Mesendoderm (in vitro differentiated cells): ENCODE measurements around the gene SAMD11.

Experiments
- DNase-seq: peaks from one replicate; pipeline ENCODE4 v3.0.0; 2013
- H2AK5ac ChIP-seq: 2 replicates; pipeline ENCODE4 v1.6.1; 2013; ENCODE audit warnings: low read length, inconsistent platforms
- H2BK120ac ChIP-seq: 2 replicates; pipeline ENCODE4 v1.6.1; 2013; ENCODE audit warnings: low read depth, mild to moderate bottlenecking, low read length, moderate library complexity, mixed read lengths
- H2BK15ac ChIP-seq: replicated peaks from 2 replicates; pipeline ENCODE4 v1.6.1; 2013; ENCODE audit warnings: low read depth, mild to moderate bottlenecking, moderate library complexity
- H2BK5ac ChIP-seq: 2 replicates; pipeline ENCODE4 v1.6.1; 2013; ENCODE audit warnings: low read length, inconsistent platforms
- H3K18ac ChIP-seq: 2 replicates; pipeline ENCODE4 v1.6.1; 2013; ENCODE audit warnings: mild to moderate bottlenecking, low read length, mixed read lengths
- H3K23ac ChIP-seq: one replicate; pipeline ENCODE4 v1.6.1; 2013; ENCODE audit warnings: low read length
- H3K27ac ChIP-seq: 2 replicates; pipeline ENCODE4 v1.5.1; 2013; ENCODE audit warnings: low read depth, mild to moderate bottlenecking, inconsistent platforms, low read length, moderate library complexity
- H3K27me3 ChIP-seq: 2 replicates; pipeline ENCODE4 v1.6.1; 2013; ENCODE audit warnings: low read length, control low read depth, mild to moderate bottlenecking, inconsistent platforms; ENCODE audit not compliant: insufficient read depth, poor library complexity
- H3K36me3 ChIP-seq: 2 replicates; pipeline ENCODE4 v1.6.1; 2013; ENCODE audit warnings: low read length, inconsistent platforms; ENCODE audit not compliant: control insufficient read depth, insufficient read depth
- H3K4ac ChIP-seq: one replicate; pipeline ENCODE4 v1.6.1; 2013; ENCODE audit warnings: low read depth, mild to moderate bottlenecking, low read length, moderate library complexity
- H3K4me1 ChIP-seq: 2 replicates; pipeline ENCODE4 v1.6.1; 2013; ENCODE audit warnings: low read depth, low read length, inconsistent platforms; ENCODE audit not compliant: control insufficient read depth
- H3K4me2 ChIP-seq: 2 replicates; pipeline ENCODE4 v1.6.1; 2013; ENCODE audit warnings: low read length
- H3K4me3 ChIP-seq: 2 replicates; pipeline ENCODE4 v1.5.1; 2013; ENCODE audit warnings: mild to moderate bottlenecking, low read length
- H3K56ac ChIP-seq: one replicate; pipeline ENCODE4 v1.6.1; 2013; ENCODE audit warnings: low read length
- H3K79me1 ChIP-seq: 2 replicates; pipeline ENCODE4 v1.6.1; 2013; ENCODE audit warnings: low read length, inconsistent platforms
- H3K79me2 ChIP-seq: 2 replicates; pipeline ENCODE4 v1.6.1; 2013; ENCODE audit warnings: mild to moderate bottlenecking, low read length; ENCODE audit not compliant: control insufficient read depth, insufficient read depth
- H3K9ac ChIP-seq: 2 replicates; pipeline ENCODE4 v1.6.1; 2013; ENCODE audit warnings: low read length, inconsistent platforms
- H4K5ac ChIP-seq: one replicate; pipeline ENCODE4 v1.6.1; 2013; ENCODE audit warnings: low read length
- H4K8ac ChIP-seq: one replicate; pipeline ENCODE4 v1.6.1; 2013; ENCODE audit warnings: low read depth, mild to moderate bottlenecking, control low read depth, low read length, moderate library complexity
- WGBS: extraction: QIAGEN DNeasy Blood & Tissue Kit; methylation state at CpG from one replicate; pipeline ENCODE4 v1.1.7; 2013; ENCODE audit warnings: low lambda C conversion rate, missing lambda C conversion rate; ENCODE audit not compliant: insufficient coverage; ENCODE audit errors: extremely low coverage; 5-methylcytosine and 5-hydroxymethylcytosine counted together

SAMD11 gene

GRCh38 chr1:940107-941014, 16.6 kb downstream of the SAMD11 start:
- Histone ChIP-seq H2BK5ac (peak overlapping the region; percentile 62), H3K4ac (peak overlapping the region; percentile 98), H3K36me3 (no peaks in the 10 kb centered on the region), H2BK15ac (no peak overlapping the region), H3K79me2 (no peaks in the 10 kb centered on the region), H2AK5ac (no peak overlapping the region), H3K4me1 (peaks cover 9% of the 10 kb centered on the region), H3K27ac (peak overlapping the region; percentile 36), H3K79me1 (no peaks in the 10 kb centered on the region), H3K56ac (peak overlapping the region; percentile 96), H3K9ac (peak overlapping the region; percentile 90), H2BK120ac (peak overlapping the region; percentile 14), H3K4me2 (peak overlapping the region; percentile 60), H4K8ac (no peak overlapping the region), H3K27me3 (no peaks in the 10 kb centered on the region), H3K23ac (peak overlapping the region; percentile 98), H3K18ac (peak overlapping the region; percentile 61), H4K5ac (no peak overlapping the region), H3K4me3 (peak overlapping the region; percentile 31)
- DNase-seq, result peak; percentile 80
- no CpG with 5 or more reads among the region's 86 CpGs for WGBS

GRCh38 chr1:941015-941587, 17.4 kb downstream of the SAMD11 start:
- peak overlapping the region; percentile 98 for H3K4ac ChIP-seq
- H3K27ac ChIP-seq, result peak overlapping the region; percentile 36
- peak overlapping the region; percentile 14 for H2BK120ac ChIP-seq
- H2BK15ac ChIP-seq, result no peak overlapping the region
- peaks cover 7% of the 10 kb centered on the region for H3K4me1 ChIP-seq
- DNase-seq, result no peak
- peak overlapping the region; percentile 62 for H2BK5ac ChIP-seq
- no peaks in the 10 kb centered on the region for H3K79me2 ChIP-seq
- H2AK5ac ChIP-seq, result peak overlapping the region; percentile 38
- peak overlapping the region; percentile 61 for H3K18ac ChIP-seq
- H3K23ac ChIP-seq, result peak overlapping the region; percentile 98
- peak overlapping the region; percentile 60 for H3K4me2 ChIP-seq
- H4K8ac ChIP-seq, result no peak overlapping the region
- no peaks in the 10 kb centered on the region for H3K36me3 ChIP-seq
- peak overlapping the region; percentile 96 for H3K56ac ChIP-seq
- no peaks in the 10 kb centered on the region for H3K27me3 ChIP-seq
- WGBS, result no CpG with 5 or more reads among the region's 36 CpGs
- H4K5ac ChIP-seq, result no peak overlapping the region
- H3K9ac ChIP-seq, result peak overlapping the region; percentile 90
- peak overlapping the region; percentile 31 for H3K4me3 ChIP-seq
- H3K79me1 ChIP-seq, result no peaks in the 10 kb centered on the region

DNA sequence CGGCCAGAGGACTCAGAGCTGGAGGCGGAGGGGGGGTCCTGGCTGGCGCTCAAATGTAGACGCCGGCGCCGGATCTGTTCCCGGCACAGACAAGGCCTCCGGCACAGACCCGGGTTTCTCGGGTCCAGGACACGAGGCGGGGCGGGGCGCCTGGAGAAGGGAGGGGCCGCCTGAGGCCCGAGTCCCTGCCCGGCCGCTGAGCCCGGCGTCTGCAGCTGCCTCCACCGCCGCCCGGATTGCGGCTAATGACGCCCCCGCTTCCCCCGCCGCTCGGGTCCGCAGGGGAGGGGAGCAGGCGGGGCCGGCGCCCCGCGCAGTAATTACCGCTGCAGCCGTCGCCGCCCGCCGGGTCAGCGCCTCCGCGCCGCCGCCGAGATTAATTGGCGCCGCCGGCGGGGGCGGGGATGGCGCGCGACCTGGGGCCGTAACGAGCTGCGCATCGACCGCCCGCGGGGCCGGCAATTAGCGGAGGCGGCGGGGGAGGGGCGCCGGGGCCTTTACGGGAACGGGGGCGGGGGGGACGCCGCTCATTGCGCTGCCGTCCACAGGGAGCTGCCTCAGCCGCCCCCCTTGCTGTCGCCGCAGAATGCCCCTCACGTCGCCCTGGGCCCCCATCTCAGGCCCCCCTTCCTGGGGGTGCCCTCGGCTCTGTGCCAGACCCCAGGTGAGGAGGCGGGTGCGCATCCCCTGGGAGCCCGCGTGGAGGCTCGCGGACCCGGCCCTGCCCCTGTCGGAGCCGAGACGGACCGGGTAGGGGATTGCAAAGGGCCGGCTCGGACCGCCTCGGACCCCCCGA, 18.1 kb downstream of the SAMD11 start:
- peak overlapping the region; percentile 96 for H3K56ac ChIP-seq
- H3K18ac ChIP-seq, result peak overlapping the region; percentile 82
- peak overlapping the region; percentile 98 for H3K4ac ChIP-seq
- peak overlapping the region; percentile 90 for H3K9ac ChIP-seq
- no peaks in the 10 kb centered on the region for H3K79me1 ChIP-seq
- H4K5ac ChIP-seq, result no peak overlapping the region
- H2BK15ac ChIP-seq, result no peak overlapping the region
- DNase-seq, result peak; percentile 97
- no peak overlapping the region for H3K23ac ChIP-seq
- no peak overlapping the region for H4K8ac ChIP-seq
- H2BK120ac ChIP-seq, result peak overlapping the region; percentile 31
- no peaks in the 10 kb centered on the region for H3K27me3 ChIP-seq
- H3K36me3 ChIP-seq, result no peaks in the 10 kb centered on the region
- WGBS, result no CpG with 5 or more reads among the region's 98 CpGs
- peak overlapping the region; percentile 56 for H3K4me3 ChIP-seq
- no peak overlapping the region for H2AK5ac ChIP-seq
- no peaks in the 10 kb centered on the region for H3K79me2 ChIP-seq
- peaks cover 7% of the 10 kb centered on the region for H3K4me1 ChIP-seq
- peak overlapping the region; percentile 36 for H3K27ac ChIP-seq
- H3K4me2 ChIP-seq, result peak overlapping the region; percentile 60
- H2BK5ac ChIP-seq, result peak overlapping the region; percentile 76

DNA sequence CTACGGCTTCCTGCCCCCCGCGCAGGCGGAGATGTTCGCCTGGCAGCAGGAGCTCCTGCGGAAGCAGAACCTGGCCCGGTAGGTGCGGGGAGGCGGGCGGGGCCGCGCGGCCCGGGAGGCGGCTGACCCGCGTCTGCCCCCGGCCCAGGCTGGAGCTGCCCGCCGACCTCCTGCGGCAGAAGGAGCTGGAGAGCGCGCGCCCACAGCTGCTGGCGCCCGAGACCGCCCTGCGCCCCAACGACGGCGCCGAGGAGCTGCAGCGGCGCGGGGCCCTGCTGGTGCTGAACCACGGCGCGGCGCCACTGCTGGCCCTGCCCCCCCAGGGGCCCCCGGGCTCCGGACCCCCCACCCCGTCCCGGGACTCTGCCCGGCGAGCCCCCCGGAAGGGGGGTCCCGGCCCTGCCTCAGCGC, 18.7 kb downstream of the SAMD11 start:
- Histone ChIP-seq H3K23ac (no peak overlapping the region), H4K8ac (no peak overlapping the region), H3K4ac (peak overlapping the region; percentile 97), H3K18ac (peak overlapping the region; percentile 82), H3K27me3 (no peaks in the 10 kb centered on the region), H4K5ac (no peak overlapping the region), H3K79me2 (no peaks in the 10 kb centered on the region), H3K36me3 (peaks cover 2% of the 10 kb centered on the region), H3K56ac (peak overlapping the region; percentile 91), H3K27ac (peak overlapping the region; percentile 29), H2BK120ac (peak overlapping the region; percentile 31), H3K4me3 (peak overlapping the region; percentile 55), H3K9ac (peak overlapping the region; percentile 71), H2BK15ac (no peak overlapping the region), H2AK5ac (no peak overlapping the region), H2BK5ac (peak overlapping the region; percentile 13), H3K4me1 (peaks cover 7% of the 10 kb centered on the region), H3K79me1 (no peaks in the 10 kb centered on the region), H3K4me2 (peak overlapping the region; percentile 9)
- DNase-seq, result peak; percentile 71
- WGBS, result no CpG with 5 or more reads among the region's 48 CpGs

DNA sequence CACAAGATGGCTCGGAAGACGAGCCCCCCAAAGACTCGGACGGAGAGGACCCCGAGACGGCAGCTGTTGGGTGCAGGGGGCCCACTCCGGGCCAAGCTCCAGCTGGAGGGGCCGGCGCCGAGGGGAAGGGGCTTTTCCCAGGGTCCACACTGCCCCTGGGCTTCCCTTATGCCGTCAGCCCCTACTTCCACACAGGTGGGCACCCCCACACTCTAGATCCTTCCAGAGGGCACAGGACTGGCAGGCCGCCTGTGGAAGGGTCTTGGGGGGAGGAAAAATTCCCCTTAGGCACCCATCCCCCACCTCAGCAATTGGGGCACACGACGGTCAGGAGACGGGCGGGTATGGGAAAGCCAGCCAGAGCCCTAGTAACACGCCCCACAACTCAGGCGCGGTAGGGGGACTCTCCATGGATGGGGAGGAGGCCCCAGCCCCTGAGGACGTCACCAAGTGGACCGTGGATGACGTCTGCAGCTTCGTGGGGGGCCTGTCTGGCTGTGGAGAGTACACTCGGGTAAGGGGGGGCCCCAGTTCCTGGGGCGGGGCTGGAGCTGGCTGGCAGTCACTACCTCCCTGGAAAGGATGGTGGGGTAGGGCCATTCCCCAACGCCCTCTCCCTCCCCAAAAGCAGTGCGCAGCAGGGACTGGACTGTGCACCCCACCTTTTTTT, 19.3 kb downstream of the SAMD11 start:
- peak overlapping the region; percentile 91 for H3K56ac ChIP-seq
- H3K36me3 ChIP-seq, result peaks cover 4% of the 10 kb centered on the region
- H4K5ac ChIP-seq, result no peak overlapping the region
- H3K27me3 ChIP-seq, result no peaks in the 10 kb centered on the region
- H3K4ac ChIP-seq, result peak overlapping the region; percentile 97
- H3K23ac ChIP-seq, result no peak overlapping the region
- peak overlapping the region; percentile 48 for H2BK5ac ChIP-seq
- H3K9ac ChIP-seq, result peak overlapping the region; percentile 71
- no peak overlapping the region for H4K8ac ChIP-seq
- no peaks in the 10 kb centered on the region for H3K79me1 ChIP-seq
- H2BK15ac ChIP-seq, result no peak overlapping the region
- H2BK120ac ChIP-seq, result peak overlapping the region; percentile 21
- no CpG with 5 or more reads among the region's 27 CpGs for WGBS
- no peaks in the 10 kb centered on the region for H3K79me2 ChIP-seq
- H3K4me1 ChIP-seq, result peaks cover 7% of the 10 kb centered on the region
- peak overlapping the region; percentile 29 for H3K27ac ChIP-seq
- peak overlapping the region; percentile 34 for H2AK5ac ChIP-seq
- H3K18ac ChIP-seq, result peak overlapping the region; percentile 82
- DNase-seq, result no peak
- peak overlapping the region; percentile 6 for H3K4me2 ChIP-seq
- H3K4me3 ChIP-seq, result peak overlapping the region; percentile 55
